ENCODE data around the gene HOMER3. TPM values are rescaled to one million over a fixed set of nuclear protein-coding genes. Genes with fewer than 3 reads are reported as not detected.
A peak's percentile ranks its signal among the peaks of the same experiment; 100 is the strongest.

HOMER3 gene
- total and polyA plus RNA-seq, 9 of the 15 experiments (the other 6 are each of a cell fraction or from before 2014, with no cell fraction given), result 1.3 to 5.1 (median 3.7) TPM; not detected in 2

GRCh38 chr19:18904334-18905057, 36.5 kb downstream of the HOMER3 start:
- in situ Hi-C loops (cut with MboI) (no loop called here), intact Hi-C loops (cut with micrococcal nuclease) (no loop called here)
- no peak overlapping the region for H2AFZ ChIP-seq (ENCODE audit: low read depth, low read length)
- H3K36me3 ChIP-seq (ENCODE audit: control insufficient read depth, insufficient read depth, low read length), result peaks cover 68% of the 10 kb centered on the region; the same call in 2 of the 3 replicates
- no peaks in the 10 kb centered on the region for H3K9me1 ChIP-seq (ENCODE audit: control insufficient read depth, insufficient read depth, low read length)
- no peak for ATAC-seq
- no TSS peak for BruUV-seq (replicated peaks)
- H3K27ac ChIP-seq (ENCODE audit: extremely low read depth, low read depth, low read length), result no peak overlapping the region
- ChIA-PET POLR2A (interaction anchor here (0.5 to 0.8 kb wide), 4 partner anchors 12 to 289 kb away, joined by 3 read pairs; partner anchors contain the start of genes COPE and DDX49), CTCF (ENCODE audit: low intra/inter-chr PET ratio) (no interaction called here)
- DNase-seq (ENCODE audit: extremely low read depth in 1 of 4, low spot score in 3 of 4), result no peak
- WGBS (ENCODE audit: insufficient coverage, low coverage, missing lambda C conversion rate), result 94% methylated on average over 19 of the region's 25 CpGs
- 0 out of 2 replicates have a peak, but pooled peaks cover 5% of the 10 kb centered on the region for H4K20me1 ChIP-seq (replicated peaks; ENCODE audit: control insufficient read depth, insufficient read depth, low read length)
- no peaks in the 10 kb centered on the region for H3K27me3 ChIP-seq (ENCODE audit: control insufficient read depth in 2 of 2, insufficient read depth in 2 of 2, low read length in 2 of 2)
- H3K4me1 ChIP-seq (replicated peaks in 1 of 2; ENCODE audit: control insufficient read depth in 2 of 2, insufficient read depth in 2 of 2, low read length in 2 of 2), result peaks cover 0 to 48% of the 10 kb centered on the region in 2 experiments; a peak in 2 of 5 replicates
- FAIRE-seq, result no peak
- no peak overlapping the region for H3K4me3 ChIP-seq
- no peaks in the 10 kb centered on the region for H3K79me2 ChIP-seq (ENCODE audit: control insufficient read depth, insufficient read depth, low read length)
- no peaks in the 10 kb centered on the region for H3K9me3 ChIP-seq (replicated peaks; ENCODE audit: control insufficient read depth, insufficient read depth, low read depth, low read length)
- H3K4me2 ChIP-seq (ENCODE audit: insufficient read depth, low read length), result no peak overlapping the region
- TF ChIP-seq MBD2 (IDR thresholded peaks at IDR 0.05; ENCODE audit: borderline replicate concordance, low read depth) (no peak), NCOA2 (IDR thresholded peaks at IDR 0.05; ENCODE audit: partially characterized antibody in 2 of 2) (no peak), NFE2 (IDR thresholded peaks at IDR 0.05; ENCODE audit: low read depth) (no peak), HBP1 (CRISPR knock-in tag; IDR thresholded peaks at IDR 0.05) (no peak), RBM22 (IDR thresholded peaks at IDR 0.05; ENCODE audit: low read depth, low read length, poor library complexity, severe bottlenecking) (peak; percentile 47), CCNT2 (IDR thresholded peaks at IDR 0.05; ENCODE audit: borderline replicate concordance, extremely low read depth, insufficient read length, low read depth, low read length) (no peak), ZNF146 (CRISPR knock-in tag; IDR thresholded peaks at IDR 0.05; ENCODE audit: unreplicated experiment) (no peak), POLR2G (IDR thresholded peaks at IDR 0.05; ENCODE audit: low read depth, low read length) (peak; percentile 69; the same call in 1 of the 2 replicates), SMAD4 (CRISPR knock-in tag; conservative IDR thresholded peaks at IDR 0.05) (no peak), RBFOX2 (IDR thresholded peaks at IDR 0.05; ENCODE audit: low read depth, low read length) (0 out of 2 replicates have a peak, but pooled peaks have one; percentile 21), ZNF175 (CRISPR knock-in tag; IDR thresholded peaks at IDR 0.05; ENCODE audit: low read depth) (no peak)
- H3K9ac ChIP-seq (ENCODE audit: insufficient read depth in 1 of 2, low read depth in 2 of 2, low read length in 2 of 2), result no peak overlapping the region
